Karpas-422 (cell line): ENCODE data around the gene SPIB. TPM values are rescaled to one million over a fixed set of nuclear protein-coding genes. Genes with fewer than 3 reads are reported as not detected.
A peak's percentile ranks its signal among the peaks of the same experiment; 100 is the strongest.

ENCODE experiments used
- DNase-seq: peaks from one replicate; pipeline ENCODE4 v3.0.0-alpha.2; 2015
- H2AFZ ChIP-seq: fragments of 200-600 bp; sonication (generic); 2 replicates; pipeline ENCODE4 v1.6.1; 2014; ENCODE audit warnings: antibody characterized with exemption, low read length, mixed read lengths
- H3K27ac ChIP-seq: fragments of 200-600 bp; sonication (generic); 2 replicates; pipeline ENCODE4 v1.5.1; 2014; ENCODE audit warnings: mild to moderate bottlenecking, low read length, moderate library complexity
- H3K27me3 ChIP-seq: fragments of 200-600 bp; sonication (generic); 2 replicates; pipeline ENCODE4 v1.6.1; 2014; ENCODE audit warnings: low read length, mixed read lengths
- H3K36me3 ChIP-seq: fragments of 200-600 bp; sonication (generic); 2 replicates; pipeline ENCODE4 v1.6.1; 2014; ENCODE audit warnings: low read length, mixed read lengths; ENCODE audit not compliant: insufficient read depth
- H3K4me1 ChIP-seq: fragments of 200-600 bp; sonication (generic); 2 replicates; pipeline ENCODE4 v1.6.1; 2014; ENCODE audit warnings: mild to moderate bottlenecking, low read length, mixed read lengths
- H3K4me2 ChIP-seq: fragments of 200-600 bp; sonication (generic); 2 replicates; pipeline ENCODE4 v1.6.1; 2014; ENCODE audit warnings: low read length, low read depth, mild to moderate bottlenecking; ENCODE audit not compliant: poor library complexity, severe bottlenecking
- H3K4me3 ChIP-seq: fragments of 200-600 bp; sonication (generic); 2 replicates; pipeline ENCODE4 v1.5.1; 2014; ENCODE audit warnings: mild to moderate bottlenecking, antibody characterized with exemption, low read length, mixed read lengths
- H3K79me2 ChIP-seq: fragments of 200-600 bp; sonication (generic); 2 replicates; pipeline ENCODE4 v1.6.1; 2014; ENCODE audit warnings: mild to moderate bottlenecking, low read length, mixed read lengths
- H3K9ac ChIP-seq: fragments of 200-600 bp; sonication (generic); 2 replicates; pipeline ENCODE4 v1.6.0; 2014; ENCODE audit warnings: low read length
- H3K9me2 ChIP-seq: fragments of 200-600 bp; sonication (generic), shearing (Covaris generic); replicated peaks from 2 replicates; pipeline ENCODE4 v1.6.0; 2014; ENCODE audit warnings: mild to moderate bottlenecking, low read length, moderate library complexity; ENCODE audit not compliant: insufficient read depth
- H3K9me3 ChIP-seq: fragments of 300-700, 200-600 bp; sonication (generic); 2 replicates; pipeline ENCODE4 v1.6.1; 2014; ENCODE audit warnings: low read length, mixed read lengths
- H4K20me1 ChIP-seq: fragments of 200-600 bp; sonication (generic); 2 replicates; pipeline ENCODE4 v1.6.1; 2014; ENCODE audit warnings: mild to moderate bottlenecking, antibody characterized with exemption, low read length, low read depth; ENCODE audit not compliant: insufficient read depth
- total RNA-seq: library from RNA; depleted of rRNA; stranded (reverse); fragments of >200 nt; shearing (Covaris generic); gene quantifications from 2 replicates; pipeline ENCODE4 v1.2.3, GENCODE V29; 2014; ENCODE audit warnings: low replicate concordance; rRNA removed

SPIB gene
- 221 and 239 TPM in 2 replicates for total RNA-seq

DNA sequence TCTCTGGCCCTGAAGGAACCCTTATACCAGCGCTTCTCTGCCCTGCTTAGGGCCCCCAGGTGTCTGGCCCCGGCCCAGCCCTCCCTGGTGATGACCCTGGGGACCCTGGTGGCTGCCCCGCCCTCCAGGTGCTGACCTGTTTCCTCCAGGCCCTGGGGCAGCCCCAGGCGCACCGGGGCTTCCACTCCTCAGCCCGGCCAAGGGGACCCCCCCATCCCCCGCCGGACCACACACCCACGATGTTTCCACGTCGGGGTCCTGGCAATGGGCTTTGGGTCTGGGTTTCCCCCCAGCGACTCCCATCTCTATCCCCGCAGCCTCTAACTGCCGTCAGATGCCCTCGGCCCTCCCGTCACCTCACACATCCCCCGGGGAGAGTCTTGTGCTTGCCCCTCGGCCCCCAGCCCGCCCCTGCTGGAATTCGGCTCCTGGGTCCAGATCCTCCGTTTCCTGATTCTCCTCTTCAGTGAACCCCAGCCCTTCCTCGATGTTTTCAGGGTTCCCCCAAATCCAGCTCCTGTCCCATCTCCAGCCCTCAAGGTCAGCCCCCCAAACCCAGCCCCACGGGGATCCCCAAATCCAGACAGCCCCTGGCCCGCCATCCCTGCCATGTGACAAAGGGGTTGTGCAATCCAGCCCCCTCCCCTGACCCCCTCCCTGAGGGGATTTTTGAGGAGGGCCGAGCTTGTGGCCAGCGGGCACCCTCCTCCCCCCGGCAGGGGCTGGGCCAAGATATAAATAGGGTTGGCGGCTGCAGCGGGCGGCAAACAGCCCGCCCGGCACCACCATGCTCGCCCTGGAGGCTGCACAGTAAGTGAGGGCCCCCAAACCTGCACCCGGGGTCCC lies at the start of gene SPIB:
SPIB (plus strand) TSS at position 763 of the 846 bp plus-strand sequence; CDS start at position 788, 25 bp downstream.
- Histone ChIP-seq H3K27ac (peak within 1 kb of the TSS; percentile 97), H3K9me2 (no peaks in the 10 kb centered on the region), H4K20me1 (peaks cover 21% of the 10 kb centered on the region; the same call in 1 of the 2 replicates), H3K27me3 (no peaks in the 10 kb centered on the region), H3K4me3 (peak within 1 kb of the TSS; percentile 80), H3K9me3 (no peaks in the 10 kb centered on the region), H3K4me1 (peaks cover 84% of the 10 kb centered on the region), H3K9ac (peak within 1 kb of the TSS; percentile 94), H2AFZ (no peak within 1 kb of the TSS), H3K79me2 (peaks cover 28% of the 10 kb centered on the region), H3K36me3 (peaks cover 28% of the 10 kb centered on the region), H3K4me2 (peak within 1 kb of the TSS; percentile 86)
- DNase-seq: peak; percentile 88

DNA sequence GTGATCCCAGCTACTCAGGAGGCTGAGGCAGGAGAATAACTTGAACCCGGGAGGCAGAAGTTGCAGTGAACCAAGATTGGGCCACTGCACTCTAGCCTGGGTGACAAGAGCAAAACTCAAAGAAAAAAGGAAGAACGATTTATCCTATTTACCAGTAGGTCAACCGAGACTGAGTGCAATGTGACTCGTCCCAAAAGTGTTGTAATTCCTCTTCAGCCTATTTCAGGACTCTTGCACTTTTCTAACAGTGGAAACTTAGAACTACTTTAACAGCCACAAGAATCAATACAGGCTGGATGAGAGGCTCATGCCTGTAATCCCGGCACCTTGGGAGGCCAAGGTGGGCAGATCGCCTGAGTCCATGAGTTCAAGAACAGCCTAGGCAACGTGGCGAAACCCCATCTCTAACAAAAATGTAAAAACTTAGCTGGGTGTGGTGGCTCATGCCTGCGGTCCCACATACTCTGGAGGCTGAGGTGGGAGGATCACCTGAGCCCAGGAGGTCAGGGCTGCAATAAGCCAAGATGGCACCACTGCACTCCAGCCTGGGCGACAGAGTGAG lies 46.7 kb upstream of the SPIB start:
- no peak for DNase-seq
- Histone ChIP-seq H3K79me2 (no peaks in the 10 kb centered on the region), H3K36me3 (no peaks in the 10 kb centered on the region), H3K4me2 (no peak overlapping the region), H2AFZ (no peak overlapping the region), H3K4me1 (peaks cover 34% of the 10 kb centered on the region), H3K4me3 (no peak overlapping the region), H3K9me3 (no peaks in the 10 kb centered on the region), H4K20me1 (no peaks in the 10 kb centered on the region; the same call in 1 of the 2 replicates), H3K27me3 (no peaks in the 10 kb centered on the region), H3K9me2 (no peaks in the 10 kb centered on the region), H3K27ac (no peak overlapping the region), H3K9ac (no peak overlapping the region)

DNA sequence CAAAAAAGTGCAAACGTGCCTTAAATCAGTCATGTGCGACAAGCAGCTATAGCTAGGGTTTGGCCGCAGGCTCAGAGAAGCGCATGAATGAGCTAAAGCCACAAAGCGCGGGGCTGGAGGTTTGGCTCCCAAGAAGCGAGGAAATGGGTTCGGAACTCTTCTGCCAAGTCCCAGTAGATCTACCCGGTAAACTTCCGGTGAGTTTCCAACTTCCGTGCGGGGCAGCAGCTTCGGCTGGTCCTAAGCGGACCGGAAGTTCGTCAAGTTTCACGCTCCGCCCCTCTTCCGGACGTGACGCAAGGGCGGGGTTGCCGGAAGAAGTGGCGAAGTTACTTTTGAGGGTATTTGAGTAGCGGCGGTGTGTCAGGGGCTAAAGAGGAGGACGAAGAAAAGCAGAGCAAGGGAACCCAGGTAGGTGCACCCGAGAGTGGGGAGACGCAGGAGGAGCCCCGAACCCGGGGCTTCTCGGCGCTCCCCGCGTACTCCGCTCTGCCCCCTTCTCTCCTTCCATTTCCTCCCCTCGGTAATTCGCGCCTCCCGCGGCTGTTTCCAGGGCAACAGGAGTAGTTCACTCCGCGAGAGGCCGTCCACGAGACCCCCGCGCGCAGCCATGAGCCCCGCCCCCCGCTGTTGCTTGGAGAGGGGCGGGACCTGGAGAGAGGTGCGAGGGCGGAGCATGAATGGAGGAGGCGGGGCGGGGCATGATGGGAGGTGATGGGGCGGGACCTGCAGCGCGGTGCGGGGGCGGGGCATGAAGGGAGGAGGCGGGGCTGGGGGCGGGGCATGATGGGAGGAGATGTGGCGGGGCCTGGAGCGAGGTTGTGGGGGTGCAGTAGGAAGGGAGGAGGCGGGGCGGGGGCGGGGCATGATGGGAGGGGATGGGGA lies 42.3 kb upstream of the SPIB start, which contains the start of gene NR1H2:
NR1H2 (plus strand) TSS at position 292 of the 885 bp plus-strand sequence. CDS start 1,149 bp downstream, outside the sequence.
- DNase-seq: peak; percentile 100
- Histone ChIP-seq H2AFZ (peak within 1 kb of the TSS; percentile 80), H3K4me3 (peak within 1 kb of the TSS; percentile 91), H3K4me2 (peak within 1 kb of the TSS; percentile 95), H3K27me3 (no peaks in the 10 kb centered on the region), H3K27ac (peak within 1 kb of the TSS; percentile 94), H4K20me1 (peaks cover 24% of the 10 kb centered on the region), H3K9me3 (no peaks in the 10 kb centered on the region), H3K4me1 (peaks cover 19% of the 10 kb centered on the region), H3K79me2 (peaks cover 13% of the 10 kb centered on the region), H3K36me3 (peaks cover 20% of the 10 kb centered on the region), H3K9ac (peak within 1 kb of the TSS; percentile 96), H3K9me2 (no peaks in the 10 kb centered on the region)

DNA sequence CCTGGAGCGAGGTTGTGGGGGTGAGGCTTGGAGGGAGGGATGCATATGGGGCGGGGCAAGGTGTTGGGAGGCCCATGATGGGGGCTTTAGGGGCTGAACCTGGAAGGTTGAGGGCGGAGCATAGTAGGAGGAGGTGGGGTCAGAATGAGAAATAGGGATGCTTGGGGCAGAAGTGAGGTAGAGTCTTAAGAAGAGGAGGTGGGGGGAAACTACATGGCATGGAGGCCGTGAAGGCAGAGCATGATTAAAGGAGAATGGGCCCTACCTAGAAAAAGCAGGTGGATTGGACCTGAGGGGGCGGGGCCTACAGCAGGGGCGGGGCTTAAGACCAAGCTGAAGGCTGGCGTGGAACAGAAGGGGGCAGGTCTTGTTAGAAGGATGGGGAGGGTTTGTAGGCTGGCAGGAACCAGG lies 41.7 kb upstream of the SPIB start:
- peaks cover 24% of the 10 kb centered on the region for H4K20me1 ChIP-seq
- peaks cover 20% of the 10 kb centered on the region for H3K36me3 ChIP-seq
- peaks cover 13% of the 10 kb centered on the region for H3K79me2 ChIP-seq
- H3K4me2 ChIP-seq: peak overlapping the region; percentile 32
- no peaks in the 10 kb centered on the region for H3K9me2 ChIP-seq
- no peaks in the 10 kb centered on the region for H3K9me3 ChIP-seq
- H3K27ac ChIP-seq: no peak overlapping the region
- no peak for DNase-seq
- H3K27me3 ChIP-seq: no peaks in the 10 kb centered on the region
- no peak overlapping the region for H2AFZ ChIP-seq
- peak overlapping the region; percentile 63 for H3K4me3 ChIP-seq
- H3K4me1 ChIP-seq: peaks cover 19% of the 10 kb centered on the region
- H3K9ac ChIP-seq: no peak overlapping the region

DNA sequence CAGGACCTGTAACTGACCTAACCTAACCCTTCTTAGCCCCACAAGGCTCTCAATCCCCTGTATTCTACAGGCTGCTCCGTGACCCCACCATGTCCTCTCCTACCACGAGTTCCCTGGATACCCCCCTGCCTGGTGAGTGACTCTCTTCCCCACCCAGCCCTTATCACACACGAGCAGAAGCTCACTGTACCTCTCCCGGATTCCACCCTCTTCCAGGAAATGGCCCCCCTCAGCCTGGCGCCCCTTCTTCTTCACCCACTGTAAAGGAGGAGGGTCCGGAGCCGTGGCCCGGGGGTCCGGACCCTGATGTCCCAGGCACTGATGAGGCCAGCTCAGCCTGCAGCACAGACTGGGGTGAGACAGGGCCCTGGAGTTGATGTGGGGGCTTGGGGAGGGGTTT lies 41.2 kb upstream of the SPIB start:
- Histone ChIP-seq H3K9me3 (no peaks in the 10 kb centered on the region), H3K27me3 (no peaks in the 10 kb centered on the region), H3K27ac (no peak overlapping the region), H4K20me1 (peaks cover 24% of the 10 kb centered on the region), H3K36me3 (peaks cover 20% of the 10 kb centered on the region), H3K4me3 (peak overlapping the region; percentile 63; the same call in 1 of the 2 replicates), H3K79me2 (peaks cover 13% of the 10 kb centered on the region), H3K9ac (peak overlapping the region; percentile 7; the same call in 1 of the 2 replicates), H2AFZ (no peak overlapping the region), H3K4me1 (peaks cover 19% of the 10 kb centered on the region), H3K4me2 (peak overlapping the region; percentile 32), H3K9me2 (no peaks in the 10 kb centered on the region)
- DNase-seq: no peak

DNA sequence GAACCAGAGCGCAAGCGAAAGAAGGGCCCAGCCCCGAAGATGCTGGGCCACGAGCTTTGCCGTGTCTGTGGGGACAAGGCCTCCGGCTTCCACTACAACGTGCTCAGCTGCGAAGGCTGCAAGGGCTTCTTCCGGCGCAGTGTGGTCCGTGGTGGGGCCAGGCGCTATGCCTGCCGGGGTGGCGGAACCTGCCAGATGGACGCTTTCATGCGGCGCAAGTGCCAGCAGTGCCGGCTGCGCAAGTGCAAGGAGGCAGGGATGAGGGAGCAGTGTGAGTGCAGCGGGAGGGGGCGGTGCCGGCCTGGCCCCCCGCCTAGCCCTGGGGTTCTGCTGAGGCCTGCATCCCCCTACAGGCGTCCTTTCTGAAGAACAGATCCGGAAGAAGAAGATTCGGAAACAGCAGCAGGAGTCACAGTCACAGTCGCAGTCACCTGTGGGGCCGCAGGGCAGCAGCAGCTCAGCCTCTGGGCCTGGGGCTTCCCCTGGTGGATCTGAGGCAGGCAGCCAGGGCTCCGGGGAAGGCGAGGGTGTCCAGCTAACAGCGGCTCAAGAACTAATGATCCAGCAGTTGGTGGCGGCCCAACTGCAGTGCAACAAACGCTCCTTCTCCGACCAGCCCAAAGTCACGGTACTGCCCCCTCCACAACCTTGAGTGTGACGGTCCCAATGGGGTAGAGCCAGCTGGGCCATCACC lies 40.4 kb upstream of the SPIB start:
- Histone ChIP-seq H3K36me3 (peaks cover 20% of the 10 kb centered on the region), H3K9me3 (no peaks in the 10 kb centered on the region), H3K4me1 (peaks cover 20% of the 10 kb centered on the region), H4K20me1 (peaks cover 24% of the 10 kb centered on the region), H2AFZ (no peak overlapping the region), H3K4me3 (no peak overlapping the region), H3K9me2 (no peaks in the 10 kb centered on the region), H3K27ac (no peak overlapping the region), H3K27me3 (no peaks in the 10 kb centered on the region), H3K9ac (no peak overlapping the region), H3K4me2 (no peak overlapping the region), H3K79me2 (peaks cover 13% of the 10 kb centered on the region)
- no peak for DNase-seq

DNA sequence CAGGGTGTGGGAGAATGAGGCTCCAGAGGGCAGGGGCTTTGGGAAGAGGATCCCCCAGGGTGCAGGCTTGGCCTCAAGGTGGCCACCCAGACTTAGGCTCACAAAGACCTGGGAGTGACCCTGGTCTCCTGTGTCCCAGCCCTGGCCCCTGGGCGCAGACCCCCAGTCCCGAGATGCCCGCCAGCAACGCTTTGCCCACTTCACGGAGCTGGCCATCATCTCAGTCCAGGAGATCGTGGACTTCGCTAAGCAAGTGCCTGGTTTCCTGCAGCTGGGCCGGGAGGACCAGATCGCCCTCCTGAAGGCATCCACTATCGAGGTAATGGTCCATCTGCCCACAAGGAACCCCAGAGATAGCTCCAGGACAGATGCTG lies 39.9 kb upstream of the SPIB start:
- Histone ChIP-seq H3K4me3 (no peak overlapping the region), H3K27ac (no peak overlapping the region), H3K4me2 (no peak overlapping the region), H3K9me2 (no peaks in the 10 kb centered on the region), H3K27me3 (no peaks in the 10 kb centered on the region), H3K79me2 (peaks cover 13% of the 10 kb centered on the region), H4K20me1 (peaks cover 24% of the 10 kb centered on the region), H3K36me3 (peaks cover 20% of the 10 kb centered on the region), H3K9me3 (no peaks in the 10 kb centered on the region), H2AFZ (no peak overlapping the region), H3K4me1 (peaks cover 25% of the 10 kb centered on the region), H3K9ac (no peak overlapping the region)
- DNase-seq: no peak
